ENCODE results near the gene ARX.

DNA sequence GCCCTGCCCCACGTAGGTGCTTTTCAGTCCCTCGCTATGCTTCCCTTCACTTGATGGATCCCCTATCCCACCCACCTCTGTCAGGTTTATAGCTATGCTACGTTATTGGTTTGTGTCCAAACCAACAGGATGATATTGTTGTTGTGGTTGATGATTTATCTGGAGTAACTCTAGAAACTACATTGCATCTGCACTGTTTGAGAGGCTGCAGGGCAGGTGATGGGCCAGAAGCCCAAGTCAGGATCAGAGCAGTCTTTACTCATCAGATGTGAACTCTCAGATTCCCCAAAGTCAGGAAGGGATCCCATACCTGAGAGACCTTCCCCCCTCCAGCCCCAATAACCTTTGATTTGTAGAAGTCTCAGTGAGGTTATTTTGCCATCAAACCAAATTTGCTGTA lies 34.7 kb downstream of the ARX start:
- no peak for TF ChIP-seq POLR2AphosphoS5 (IDR thresholded peaks at IDR 0.05)
- TF ChIP-seq, protein P1, sequence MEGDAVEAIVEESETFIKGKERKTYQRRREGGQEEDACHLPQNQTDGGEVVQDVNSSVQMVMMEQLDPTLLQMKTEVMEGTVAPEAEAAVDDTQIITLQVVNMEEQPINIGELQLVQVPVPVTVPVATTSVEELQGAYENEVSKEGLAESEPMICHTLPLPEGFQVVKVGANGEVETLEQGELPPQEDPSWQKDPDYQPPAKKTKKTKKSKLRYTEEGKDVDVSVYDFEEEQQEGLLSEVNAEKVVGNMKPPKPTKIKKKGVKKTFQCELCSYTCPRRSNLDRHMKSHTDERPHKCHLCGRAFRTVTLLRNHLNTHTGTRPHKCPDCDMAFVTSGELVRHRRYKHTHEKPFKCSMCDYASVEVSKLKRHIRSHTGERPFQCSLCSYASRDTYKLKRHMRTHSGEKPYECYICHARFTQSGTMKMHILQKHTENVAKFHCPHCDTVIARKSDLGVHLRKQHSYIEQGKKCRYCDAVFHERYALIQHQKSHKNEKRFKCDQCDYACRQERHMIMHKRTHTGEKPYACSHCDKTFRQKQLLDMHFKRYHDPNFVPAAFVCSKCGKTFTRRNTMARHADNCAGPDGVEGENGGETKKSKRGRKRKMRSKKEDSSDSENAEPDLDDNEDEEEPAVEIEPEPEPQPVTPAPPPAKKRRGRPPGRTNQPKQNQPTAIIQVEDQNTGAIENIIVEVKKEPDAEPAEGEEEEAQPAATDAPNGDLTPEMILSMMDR (IDR thresholded peaks at IDR 0.05) = no peak
